PC-3 (cell line): ENCODE results near the gene NRG3. TPM values are rescaled to one million over a fixed set of nuclear protein-coding genes. Genes with fewer than 3 reads are reported as not detected.

Experiments used
- ATAC-seq: fragments of 200-7000 bp; cut with Tn5 transposase; 2 replicates; pipeline ENCODE4 v1.9.1; 2020; ENCODE audit warnings: mild to moderate bottlenecking, moderate library complexity
- BruUV-seq: library from RNA; stranded (reverse); fragments of 400-500 nt; replicated peaks from 2 replicates; lab custom pipeline; 2021; lab: Mats Ljungman, UMichigan
- CTCF ChIA-PET: fragments of 300-600 bp; sonication (Branson Sonifier 250); formaldehyde crosslinking; loops from one replicate; lab custom pipeline; 2022; ENCODE audit warnings: antibody characterized with exemption; lab: Charles Lee
- POLR2A ChIA-PET: fragments of 300-600 bp; sonication (Branson Sonifier 250); formaldehyde crosslinking; loops from one replicate; lab custom pipeline; 2022; ENCODE audit warnings: antibody characterized with exemption; ENCODE audit not compliant: unreplicated experiment; lab: Charles Lee
- DNase-seq: peaks from one replicate; pipeline ENCODE4 v3.0.0-alpha.2; 2015
- H2AFZ ChIP-seq: fragments of 300-600 bp; sonication (generic); 2 replicates; pipeline ENCODE4 v1.6.0; 2016; ENCODE audit warnings: antibody characterized with exemption, low read length
- H3F3A ChIP-seq: fragments of 300-600 bp; sonication (generic); one replicate; pipeline ENCODE4 v1.6.0; 2017; ENCODE audit warnings: antibody characterized with exemption, low read length, control low read depth, mild to moderate bottlenecking; ENCODE audit not compliant: unreplicated experiment
- H3K27ac ChIP-seq: fragments of 300-600 bp; sonication (generic); 2 replicates; pipeline ENCODE4 v1.5.1; 2016; ENCODE audit warnings: mild to moderate bottlenecking, low read length
- H3K27me3 ChIP-seq: fragments of 300-600 bp; sonication (generic); 2 replicates; pipeline ENCODE4 v1.6.1; 2016; ENCODE audit warnings: low read length, mixed read lengths
- H3K36me3 ChIP-seq: fragments of 300-600 bp; sonication (generic); 2 replicates; pipeline ENCODE4 v1.6.1; 2016; ENCODE audit warnings: low read depth, mixed run types, low read length, mixed read lengths
- H3K4me1 ChIP-seq: fragments of 300-600 bp; sonication (generic); 2 replicates; pipeline ENCODE4 v1.5.1; 2016; ENCODE audit warnings: low read length; ENCODE audit not compliant: insufficient read depth
- H3K4me2 ChIP-seq: fragments of 300-600 bp; sonication (generic); 2 replicates; pipeline ENCODE4 v1.6.0; 2016; ENCODE audit warnings: low read length
- H3K4me3 ChIP-seq: fragments of 300-600 bp; sonication (generic); 2 replicates; pipeline ENCODE4 v1.5.1; 2016; ENCODE audit warnings: mild to moderate bottlenecking, low read length, mixed read lengths
- H3K79me2 ChIP-seq: fragments of 300-600 bp; sonication (generic); 2 replicates; pipeline ENCODE4 v1.6.1; 2017; ENCODE audit warnings: low read length, mixed read lengths
- H3K9ac ChIP-seq: fragments of 300-600 bp; sonication (generic); 2 replicates; pipeline ENCODE4 v1.6.0; 2016; ENCODE audit warnings: mild to moderate bottlenecking, low read length
- H3K9me2 ChIP-seq: fragments of 300-600 bp; sonication (generic); replicated peaks from 2 replicates; pipeline ENCODE4 v1.6.1; 2016; ENCODE audit warnings: mixed run types, low read length, mixed read lengths
- H3K9me3 ChIP-seq: fragments of 300-600 bp; sonication (generic); 2 replicates; pipeline ENCODE4 v1.6.1; 2016; ENCODE audit warnings: low read length, mixed read lengths
- H4K20me1 ChIP-seq: fragments of 300-600 bp; sonication (generic); 2 replicates; pipeline ENCODE4 v1.6.1; 2016; ENCODE audit warnings: low read length, mixed read lengths
- EZH2 ChIP-seq: fragments of 300-600 bp; sonication (generic); IDR thresholded peaks from one replicate; pipeline ENCODE4 v1.6.1; 2017; ENCODE audit warnings: antibody characterized with exemption, mild to moderate bottlenecking, low read length; ENCODE audit not compliant: unreplicated experiment
- EZH2phosphoT487 ChIP-seq: fragments of 300-600 bp; sonication (generic); IDR thresholded peaks from 2 replicates; pipeline ENCODE4 v1.6.1; 2018; ENCODE audit warnings: mild to moderate bottlenecking, antibody characterized with exemption, low read length, borderline replicate concordance
- intact Hi-C: fragments of 100-400 bp; cut with micrococcal nuclease; formaldehyde crosslinking; loops from 2 replicates; pipeline ENCODE4 v1.9.0; 2023
- total RNA-seq: library from RNA; depleted of rRNA; stranded (reverse); fragments of >200 nt; gene quantifications from 2 replicates; pipeline ENCODE4 v1.2.3, GENCODE V29; 2014
- TF ChIP-seq, protein P1 (sequence below): fragments of 300-600 bp; sonication (generic); conservative IDR thresholded peaks from 2 replicates; pipeline ENCODE4 v1.5.1; 2017; ENCODE audit warnings: antibody characterized with exemption, low read depth, mild to moderate bottlenecking, low read length

NRG3 gene
- total RNA-seq, 1 experiment from 2014 or later, result not detected

DNA sequence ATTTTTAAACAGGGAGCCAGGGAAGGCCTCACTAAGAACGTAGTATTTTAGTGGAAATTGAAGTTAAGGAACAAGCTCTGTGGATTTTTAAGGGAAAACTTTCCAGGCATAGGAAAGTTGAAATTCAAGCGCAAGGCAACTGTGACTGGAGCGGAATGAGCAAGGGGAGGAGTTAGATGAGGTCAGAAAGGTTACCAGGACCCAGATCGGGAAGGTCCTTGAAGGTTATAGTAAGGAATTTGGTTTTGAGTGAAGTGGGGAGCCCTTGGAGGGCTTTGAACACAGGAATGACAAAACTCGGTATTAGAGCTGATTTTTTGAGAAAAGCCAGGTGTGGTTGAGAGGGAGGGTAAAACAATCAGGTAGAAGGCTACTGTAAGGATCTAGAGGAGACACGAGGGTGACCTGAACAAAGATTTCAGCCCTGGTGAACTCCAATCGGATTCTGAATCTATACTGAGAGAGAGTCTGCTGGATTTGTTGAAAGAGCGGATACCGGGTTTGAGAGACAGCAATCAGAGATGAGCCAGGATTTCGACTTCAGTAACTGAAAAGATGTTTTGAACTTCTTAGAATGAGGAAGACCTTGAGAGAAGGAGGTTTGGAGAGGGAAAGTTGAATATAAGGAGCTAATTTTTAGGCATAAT lies 1013.9 kb downstream of the NRG3 start:
- no TSS peak for BruUV-seq
- H3K9me3 ChIP-seq, result no peaks in the 10 kb centered on the region
- no peaks in the 10 kb centered on the region for H3F3A ChIP-seq
- intact Hi-C loops, result no loop called here
- DNase-seq (no peak), ATAC-seq (no peak)
- ChIA-PET POLR2A (no interaction called here), CTCF (no interaction called here)
- no peaks in the 10 kb centered on the region for H3K9me2 ChIP-seq
- H3K27ac ChIP-seq, result no peak overlapping the region
- H4K20me1 ChIP-seq, result no peaks in the 10 kb centered on the region
- no peaks in the 10 kb centered on the region for H3K79me2 ChIP-seq
- no peak overlapping the region for H3K4me2 ChIP-seq
- no peak overlapping the region for H2AFZ ChIP-seq
- H3K4me3 ChIP-seq, result no peak overlapping the region
- TF ChIP-seq, protein P1, sequence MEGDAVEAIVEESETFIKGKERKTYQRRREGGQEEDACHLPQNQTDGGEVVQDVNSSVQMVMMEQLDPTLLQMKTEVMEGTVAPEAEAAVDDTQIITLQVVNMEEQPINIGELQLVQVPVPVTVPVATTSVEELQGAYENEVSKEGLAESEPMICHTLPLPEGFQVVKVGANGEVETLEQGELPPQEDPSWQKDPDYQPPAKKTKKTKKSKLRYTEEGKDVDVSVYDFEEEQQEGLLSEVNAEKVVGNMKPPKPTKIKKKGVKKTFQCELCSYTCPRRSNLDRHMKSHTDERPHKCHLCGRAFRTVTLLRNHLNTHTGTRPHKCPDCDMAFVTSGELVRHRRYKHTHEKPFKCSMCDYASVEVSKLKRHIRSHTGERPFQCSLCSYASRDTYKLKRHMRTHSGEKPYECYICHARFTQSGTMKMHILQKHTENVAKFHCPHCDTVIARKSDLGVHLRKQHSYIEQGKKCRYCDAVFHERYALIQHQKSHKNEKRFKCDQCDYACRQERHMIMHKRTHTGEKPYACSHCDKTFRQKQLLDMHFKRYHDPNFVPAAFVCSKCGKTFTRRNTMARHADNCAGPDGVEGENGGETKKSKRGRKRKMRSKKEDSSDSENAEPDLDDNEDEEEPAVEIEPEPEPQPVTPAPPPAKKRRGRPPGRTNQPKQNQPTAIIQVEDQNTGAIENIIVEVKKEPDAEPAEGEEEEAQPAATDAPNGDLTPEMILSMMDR, result no peak
- no peak for TF ChIP-seq EZH2phosphoT487
- no peak for TF ChIP-seq EZH2
- H3K4me1 ChIP-seq, result no peaks in the 10 kb centered on the region
- no peak overlapping the region for H3K9ac ChIP-seq
- H3K27me3 ChIP-seq, result no peaks in the 10 kb centered on the region
- H3K36me3 ChIP-seq, result no peaks in the 10 kb centered on the region

DNA sequence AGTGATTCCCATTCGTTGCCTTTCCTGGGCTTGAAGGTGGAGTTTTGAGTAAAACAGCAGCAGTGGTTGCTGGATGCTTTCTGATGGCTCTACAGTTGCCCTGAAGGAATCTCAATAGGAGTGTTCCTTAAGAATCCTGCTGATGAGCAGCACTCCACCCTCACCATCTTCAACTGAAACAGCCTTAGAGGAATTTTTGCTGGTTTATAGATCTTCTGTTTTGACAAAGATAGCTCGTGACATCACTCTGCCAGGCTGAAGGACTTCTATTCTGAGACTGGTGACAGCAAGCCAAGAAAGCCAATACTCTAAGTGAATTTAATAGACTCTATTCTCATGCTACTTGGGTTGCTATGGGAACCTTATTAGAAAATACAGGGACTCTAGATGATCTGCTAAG lies 1014.7 kb downstream of the NRG3 start:
- no peak overlapping the region for H2AFZ ChIP-seq
- no peak for TF ChIP-seq EZH2phosphoT487
- TF ChIP-seq, protein P1, result no peak
- no peak for TF ChIP-seq EZH2
- CTCF ChIA-PET, result no interaction called here
- no peaks in the 10 kb centered on the region for H3K27me3 ChIP-seq
- DNase-seq, result no peak
- H3K9me3 ChIP-seq, result no peaks in the 10 kb centered on the region
- no peak overlapping the region for H3K9ac ChIP-seq
- no peak for ATAC-seq
- H3K4me1 ChIP-seq, result no peaks in the 10 kb centered on the region
- no peaks in the 10 kb centered on the region for H3K36me3 ChIP-seq
- intact Hi-C loops, result no loop called here
- H4K20me1 ChIP-seq, result no peaks in the 10 kb centered on the region
- H3K79me2 ChIP-seq, result no peaks in the 10 kb centered on the region
- POLR2A ChIA-PET, result no interaction called here
- H3K9me2 ChIP-seq, result no peaks in the 10 kb centered on the region
- H3K4me3 ChIP-seq, result no peak overlapping the region
- no peak overlapping the region for H3K4me2 ChIP-seq
- no peak overlapping the region for H3K27ac ChIP-seq
- no TSS peak for BruUV-seq
- H3F3A ChIP-seq, result no peaks in the 10 kb centered on the region

DNA sequence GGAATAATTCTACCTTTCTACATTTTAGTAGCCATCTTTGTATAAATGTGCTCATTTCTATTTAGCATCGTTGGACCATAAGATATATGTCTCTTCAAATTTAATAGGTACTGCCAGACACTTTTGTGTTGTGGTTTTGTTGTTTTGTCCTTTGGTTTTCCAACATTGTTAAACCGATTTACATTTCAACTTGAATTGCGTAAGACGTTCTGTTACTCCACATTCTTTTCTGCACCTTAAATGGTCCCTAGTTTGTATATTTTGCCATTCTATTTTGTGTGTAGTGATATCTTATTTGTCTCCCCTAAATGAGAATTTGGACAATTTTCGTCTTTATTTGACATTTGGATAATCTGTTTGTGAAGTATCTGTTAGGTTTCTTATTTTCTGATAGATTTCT lies 1015.6 kb downstream of the NRG3 start:
- Histone ChIP-seq H4K20me1 (no peaks in the 10 kb centered on the region), H3K9me3 (no peaks in the 10 kb centered on the region), H3K79me2 (no peaks in the 10 kb centered on the region), H3K36me3 (no peaks in the 10 kb centered on the region), H3F3A (no peaks in the 10 kb centered on the region), H3K4me1 (no peaks in the 10 kb centered on the region), H3K4me3 (no peak overlapping the region), H3K4me2 (no peak overlapping the region), H3K9me2 (no peaks in the 10 kb centered on the region), H3K27ac (no peak overlapping the region), H2AFZ (no peak overlapping the region), H3K27me3 (no peaks in the 10 kb centered on the region), H3K9ac (no peak overlapping the region)
- DNase-seq (no peak), ATAC-seq (no peak)
- CTCF ChIA-PET, result no interaction called here
- POLR2A ChIA-PET, result no interaction called here
- TF ChIP-seq EZH2phosphoT487, result no peak
- TF ChIP-seq, protein P1, result no peak
- no peak for TF ChIP-seq EZH2
- intact Hi-C loops, result no loop called here
- BruUV-seq, result no TSS peak
